Non-pigmented ciliary epithelial cell (primary cell): ENCODE results near the gene AP4B1.

Source experiments
- DNase-seq: peaks from one replicate; pipeline ENCODE4 v3.0.0-alpha.2; 2010; ENCODE audit warnings: low read depth

AP4B1 gene

GRCh38 chr1:113895098-113895497 lies 9.5 kb downstream of the AP4B1 start:
- DNase-seq, result no peak

- DNase-seq, result no peak
These were observed 11.3 kb downstream of the AP4B1 start for GRCh38 chr1:113893267-113893666.

- no peak for DNase-seq
These were observed 12.9 kb downstream of the AP4B1 start for GRCh38 chr1:113891631-113892220.

- no peak for DNase-seq
These were observed 13.8 kb downstream of the AP4B1 start for GRCh38 chr1:113890816-113891215.

- no peak for DNase-seq
These were observed 17.0 kb downstream of the AP4B1 start, which contains the start of gene BCL2L15 for GRCh38 chr1:113887402-113888175. BCL2L15 (minus strand) TSS chr1:113887581; CDS start chr1:113887375, 206 bp downstream.

GRCh38 chr1:113886417-113887401 lies 17.9 kb downstream of the AP4B1 start:
- DNase-seq, result no peak

DNA sequence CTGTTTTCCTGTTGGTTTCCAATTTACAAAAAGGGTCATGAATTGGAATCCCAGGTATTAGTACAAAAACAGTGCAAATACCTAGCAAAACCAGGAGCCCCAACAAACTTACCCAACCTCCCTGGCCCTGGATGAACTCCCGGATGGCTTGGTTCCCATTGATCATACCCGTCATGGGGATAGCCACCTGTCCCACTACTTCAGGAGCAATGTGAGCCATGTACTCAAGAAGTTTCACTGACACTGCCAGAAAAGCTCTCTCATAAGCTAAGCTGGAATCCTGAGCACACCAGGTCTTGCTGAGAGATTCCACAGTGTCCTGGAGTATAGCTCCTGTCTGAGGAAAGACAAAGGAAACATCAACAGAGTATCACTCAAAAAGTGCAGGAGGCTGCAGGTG lies 22.9 kb downstream of the AP4B1 start:
- DNase-seq, result no peak

DNA sequence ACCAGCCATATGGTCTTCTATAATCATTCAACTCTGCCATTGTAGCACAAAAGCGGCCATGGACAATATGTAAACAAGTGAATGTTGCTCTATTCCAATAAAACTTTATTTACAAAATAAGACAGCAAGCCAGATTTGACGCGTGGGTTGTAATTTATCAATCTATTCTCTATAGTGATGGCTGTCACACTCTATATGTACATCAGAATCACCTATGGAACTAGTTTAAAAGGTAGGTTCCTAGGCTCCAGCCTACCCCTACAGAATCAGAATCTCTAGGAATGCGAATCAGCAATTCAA lies 24.9 kb downstream of the AP4B1 start:
- DNase-seq, result no peak

GRCh38 chr1:113876176-113876575 lies 28.4 kb downstream of the AP4B1 start:
- DNase-seq, result no peak

DNA sequence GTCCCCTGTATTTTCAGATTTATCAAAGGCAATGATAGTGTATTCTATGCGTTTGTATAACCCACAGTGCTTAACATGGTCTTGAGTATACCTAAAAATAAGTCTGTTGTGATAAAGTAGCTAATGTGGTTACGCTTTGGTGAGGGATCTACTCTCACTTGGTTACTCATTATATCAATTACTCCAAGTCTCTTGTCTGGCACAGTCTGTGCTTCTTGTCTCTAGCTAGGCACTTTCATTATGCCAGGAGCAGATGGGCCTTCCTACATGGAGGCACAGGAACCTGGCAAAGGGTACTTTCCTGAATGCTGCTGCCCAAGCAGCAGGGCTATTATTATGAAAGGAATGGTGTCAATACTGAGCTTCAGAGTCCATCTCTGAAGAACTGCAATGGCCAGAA lies 28.9 kb downstream of the AP4B1 start:
- DNase-seq, result no peak

GRCh38 chr1:113874012-113874879 lies 30.4 kb downstream of the AP4B1 start:
- DNase-seq, result no peak

DNA sequence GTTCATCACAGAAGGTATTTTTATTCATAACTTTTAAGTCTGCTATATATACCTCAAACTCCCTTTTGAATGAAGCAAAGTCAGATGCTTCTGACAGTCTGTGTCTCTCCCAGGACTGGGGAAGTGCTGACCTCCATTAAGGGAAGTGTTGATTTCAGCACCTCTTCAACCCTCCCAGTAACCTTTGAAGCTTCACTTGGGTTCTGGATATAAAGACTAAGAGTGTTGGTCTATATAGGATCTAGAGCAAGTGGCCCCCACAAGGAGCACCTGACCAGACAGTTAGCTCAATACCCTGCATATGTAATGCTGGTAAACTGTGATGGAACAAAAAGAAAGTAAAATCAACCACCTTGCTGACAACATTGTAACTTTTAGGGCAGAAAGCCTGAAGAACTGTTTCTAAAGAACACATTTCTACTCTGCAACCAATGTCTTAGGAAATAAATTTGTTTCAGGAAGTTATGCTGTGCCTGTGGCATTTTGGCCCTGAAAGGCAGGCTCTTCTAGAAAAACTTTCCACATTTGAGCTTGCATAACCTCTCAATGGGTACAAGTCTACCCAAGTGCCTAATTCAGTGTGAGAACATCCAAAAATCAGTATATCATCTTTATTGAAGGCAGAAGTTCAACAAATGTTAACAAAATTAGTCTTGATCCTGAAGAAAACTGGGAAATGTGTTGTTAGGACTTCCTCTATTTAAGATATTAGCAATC lies 32.2 kb downstream of the AP4B1 start:
- DNase-seq, result no peak

- DNase-seq, result peak; percentile 73
These were observed 32.9 kb downstream of the AP4B1 start, which contains the start of gene PTPN22 for GRCh38 chr1:113871597-113872113. PTPN22 (minus strand) TSS chr1:113871712.

- DNase-seq, result no peak
These were observed 33.8 kb downstream of the AP4B1 start for GRCh38 chr1:113870778-113871177.

DNA sequence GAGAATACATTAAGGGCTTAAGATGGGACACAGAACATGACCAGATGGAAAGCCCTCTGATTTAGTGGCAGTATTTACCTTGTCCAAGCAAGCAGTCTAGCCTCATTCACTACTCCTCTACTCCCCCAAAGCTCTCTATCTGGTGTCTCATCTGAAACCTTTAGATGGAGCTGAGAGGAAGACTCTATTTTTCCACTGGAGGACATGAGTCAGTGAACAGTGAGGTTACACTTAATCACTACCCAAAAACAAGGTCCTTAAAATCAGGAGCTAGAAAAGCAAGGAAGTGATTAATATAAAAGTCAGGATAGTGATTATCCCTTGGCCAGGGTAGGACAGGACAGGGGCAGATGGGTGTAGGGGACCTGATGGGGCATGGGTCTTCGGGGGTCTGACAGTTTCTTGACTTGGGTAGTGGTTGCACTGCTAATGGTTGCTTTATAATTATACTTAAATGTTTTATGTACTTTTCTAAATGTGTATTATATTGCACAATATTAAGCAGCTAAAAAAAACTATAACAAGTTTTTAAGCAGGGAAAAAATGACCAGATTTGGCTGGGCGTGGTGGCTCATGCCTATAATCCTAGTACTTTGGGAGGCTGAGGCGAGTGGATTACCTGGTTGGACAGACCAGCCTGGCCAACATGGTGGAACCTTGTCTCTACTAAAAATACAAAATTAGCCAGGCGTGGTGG lies 36.1 kb downstream of the AP4B1 start:
- DNase-seq, result peak; percentile 43

DNA sequence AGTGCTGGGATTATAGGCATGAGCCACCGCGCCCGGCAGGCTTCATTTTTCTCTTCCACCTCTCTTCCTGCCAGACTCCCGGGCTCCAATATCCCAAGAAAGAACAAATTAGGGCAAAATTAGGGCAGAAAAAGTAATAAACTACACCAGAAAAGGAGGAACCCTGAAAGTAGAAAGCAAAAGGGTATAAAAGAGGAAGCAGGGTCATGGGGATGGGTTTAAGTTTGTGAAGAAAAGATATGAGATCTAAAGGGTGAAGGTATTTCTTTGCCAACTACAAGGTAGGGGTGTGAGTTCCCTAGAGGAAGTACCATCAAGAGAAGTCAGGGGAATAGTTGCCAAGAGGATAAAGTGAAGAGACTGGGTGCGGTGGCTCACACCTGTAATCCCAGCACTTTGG lies 43.0 kb downstream of the AP4B1 start:
- no peak for DNase-seq

GRCh38 chr1:113860891-113861290 lies 43.7 kb downstream of the AP4B1 start:
- DNase-seq, result peak; percentile 65

GRCh38 chr1:113859478-113860175 lies 45.0 kb downstream of the AP4B1 start:
- no peak for DNase-seq

DNA sequence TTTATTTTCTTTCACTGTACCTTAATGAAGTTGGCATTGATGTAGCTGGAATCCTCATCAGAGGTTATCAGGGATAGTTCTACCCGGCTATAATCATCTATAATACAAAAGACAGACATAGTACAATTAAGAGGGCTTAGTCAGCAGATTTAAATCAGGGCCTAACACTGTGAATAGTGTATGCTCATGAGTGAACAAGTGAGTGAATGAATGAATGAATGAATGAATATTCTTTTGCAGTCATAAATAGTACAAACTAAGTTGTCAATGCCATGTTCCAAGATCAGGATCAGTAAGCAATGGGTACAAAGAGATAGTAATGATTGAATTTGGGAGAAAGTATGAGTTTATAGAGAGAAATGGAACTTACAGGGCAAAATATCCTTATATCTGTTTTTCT lies 45.6 kb downstream of the AP4B1 start:
- no peak for DNase-seq
